Liver (tissue), 3 donors: ENCODE measurements around the gene CYB5RL.
A peak's percentile ranks its signal among the peaks of the same experiment; 100 is the strongest.

Experiments used
- CTCF ChIP-seq: fragments of 150-350 bp; IDR thresholded peaks from 2 replicates; pipeline ENCODE4 v1.5.1; 2017; ENCODE audit warnings: improper control_type of control experiment, low read depth, low read length; ENCODE audit not compliant: missing input control
- RAD21 ChIP-seq, 2 donors: IDR thresholded peaks; 2 replicates each; pipeline ENCODE4 v1.6.1; 2016; ENCODE audit warnings: antibody characterized with exemption in 2 of 2, mild to moderate bottlenecking in 2 of 2
- SP1 ChIP-seq: IDR thresholded peaks from 2 replicates; pipeline ENCODE4 v1.6.1; 2018; ENCODE audit warnings: antibody characterized with exemption, mild to moderate bottlenecking
- ZBTB33 ChIP-seq: IDR thresholded peaks from 2 replicates; pipeline ENCODE4 v1.6.1; 2016; ENCODE audit warnings: antibody characterized with exemption
- donor health status: healthy.
- donor health status: healthy.

GRCh38 chr1:54218883-54219687 lies 19.3 kb upstream of the CYB5RL start:
- TF ChIP-seq CTCF (no peak), RAD21 (IDR thresholded peaks at IDR 0.05) (peak in 1 of 2 donors; percentile 8), SP1 (no peak), ZBTB33 (no peak)
